Fibroblast of mammary gland (primary cell): Measurements from ENCODE around the gene ANKH.

ENCODE experiments used
- DNase-seq: peaks from one replicate; pipeline ENCODE4 v3.0.0-alpha.2; 2010; ENCODE audit warnings: low read depth
- H3K4me3 ChIP-seq: 2 replicates; pipeline ENCODE4 v1.5.1; 2011; ENCODE audit warnings: low read depth, mild to moderate bottlenecking, low read length, moderate library complexity; ENCODE audit not compliant: control insufficient read depth
- TF ChIP-seq, protein P1 (sequence below): conservative IDR thresholded peaks from 2 replicates; pipeline ENCODE4 v1.5.1; 2011; ENCODE audit warnings: low read depth, low read length, inconsistent platforms; ENCODE audit not compliant: control insufficient read depth, insufficient read depth

The ANKH gene

DNA sequence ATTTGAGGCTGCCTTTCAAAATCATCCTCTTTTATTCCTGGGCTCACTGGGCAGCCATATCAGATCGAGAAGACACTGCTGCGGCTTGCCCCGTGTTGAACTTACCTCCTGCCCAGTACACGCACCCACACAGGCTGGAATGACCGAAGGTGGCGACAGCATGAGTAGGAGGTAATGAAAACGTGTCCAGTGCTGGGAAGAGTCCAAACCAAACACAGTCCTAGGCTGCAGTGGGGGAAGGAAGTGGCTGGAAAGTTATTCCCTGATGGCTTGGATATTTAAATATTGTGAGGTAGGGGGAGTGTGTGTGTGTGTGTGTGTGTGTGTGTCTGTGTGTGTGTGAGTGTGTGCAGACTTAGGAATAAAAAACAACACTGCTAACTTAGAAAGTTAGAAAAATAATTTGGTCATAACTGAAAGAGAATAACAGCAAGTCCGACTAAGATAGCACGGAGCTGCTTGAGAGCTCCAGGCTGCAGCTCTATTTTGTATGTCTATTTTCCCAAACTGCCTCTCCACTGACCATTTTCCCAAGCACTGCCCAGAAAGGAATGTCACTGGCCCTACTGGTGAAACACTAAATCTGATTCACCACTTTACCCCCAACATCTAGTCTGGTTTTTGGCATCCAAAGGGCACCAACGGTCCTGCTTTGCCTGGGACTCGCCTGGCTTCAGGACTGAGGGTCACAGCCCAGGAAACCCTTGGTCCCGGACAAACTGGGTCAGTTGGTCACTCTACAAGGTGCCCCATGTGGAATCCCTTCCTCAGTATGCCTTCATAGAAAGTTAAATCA lies 41.2 kb downstream of the ANKH start:
- H3K4me3 ChIP-seq: no peak overlapping the region
- peak; percentile 71 for DNase-seq
- TF ChIP-seq, protein P1, sequence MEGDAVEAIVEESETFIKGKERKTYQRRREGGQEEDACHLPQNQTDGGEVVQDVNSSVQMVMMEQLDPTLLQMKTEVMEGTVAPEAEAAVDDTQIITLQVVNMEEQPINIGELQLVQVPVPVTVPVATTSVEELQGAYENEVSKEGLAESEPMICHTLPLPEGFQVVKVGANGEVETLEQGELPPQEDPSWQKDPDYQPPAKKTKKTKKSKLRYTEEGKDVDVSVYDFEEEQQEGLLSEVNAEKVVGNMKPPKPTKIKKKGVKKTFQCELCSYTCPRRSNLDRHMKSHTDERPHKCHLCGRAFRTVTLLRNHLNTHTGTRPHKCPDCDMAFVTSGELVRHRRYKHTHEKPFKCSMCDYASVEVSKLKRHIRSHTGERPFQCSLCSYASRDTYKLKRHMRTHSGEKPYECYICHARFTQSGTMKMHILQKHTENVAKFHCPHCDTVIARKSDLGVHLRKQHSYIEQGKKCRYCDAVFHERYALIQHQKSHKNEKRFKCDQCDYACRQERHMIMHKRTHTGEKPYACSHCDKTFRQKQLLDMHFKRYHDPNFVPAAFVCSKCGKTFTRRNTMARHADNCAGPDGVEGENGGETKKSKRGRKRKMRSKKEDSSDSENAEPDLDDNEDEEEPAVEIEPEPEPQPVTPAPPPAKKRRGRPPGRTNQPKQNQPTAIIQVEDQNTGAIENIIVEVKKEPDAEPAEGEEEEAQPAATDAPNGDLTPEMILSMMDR: no peak

DNA sequence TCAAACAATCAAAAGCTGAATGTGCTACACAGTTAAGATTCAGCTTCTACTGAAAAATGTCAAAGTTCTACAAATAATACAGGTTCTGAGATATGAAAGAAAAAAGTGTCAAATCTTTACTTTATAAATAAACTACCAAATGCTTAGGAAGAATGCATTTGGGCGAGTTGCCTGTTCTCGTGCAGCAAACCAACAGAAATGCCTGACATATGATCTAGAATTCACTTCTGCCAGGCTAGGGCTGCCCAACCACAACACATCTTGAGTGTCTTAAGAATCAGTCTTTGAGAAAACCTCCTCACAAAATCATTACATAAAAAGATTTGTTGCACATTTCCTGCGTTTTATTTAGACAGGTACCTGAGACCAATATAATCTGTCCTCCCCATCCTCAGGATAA lies 42.2 kb downstream of the ANKH start:
- TF ChIP-seq, protein P1: no peak
- H3K4me3 ChIP-seq: no peak overlapping the region
- no peak for DNase-seq

DNA sequence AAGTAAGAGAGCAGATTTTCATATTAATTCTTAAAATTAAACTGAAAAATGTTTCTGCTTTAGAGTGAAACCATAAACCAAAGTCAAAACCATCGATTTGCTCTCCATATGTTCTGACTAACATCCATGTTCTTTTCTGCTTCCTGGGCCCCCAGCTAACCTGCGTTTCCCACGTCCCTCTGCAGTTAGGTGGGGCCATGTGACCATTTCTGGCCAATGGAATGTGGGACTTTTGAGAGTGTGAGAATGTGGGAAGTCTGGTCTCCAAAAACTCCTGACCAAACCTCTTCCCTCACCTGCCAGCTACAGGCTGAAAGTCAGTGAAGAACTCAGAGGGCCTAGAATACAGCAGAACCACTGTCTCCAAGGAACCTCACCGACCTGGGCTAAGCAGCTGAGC lies 44.9 kb downstream of the ANKH start:
- TF ChIP-seq, protein P1: no peak
- no peak for DNase-seq
- H3K4me3 ChIP-seq: no peak overlapping the region

DNA sequence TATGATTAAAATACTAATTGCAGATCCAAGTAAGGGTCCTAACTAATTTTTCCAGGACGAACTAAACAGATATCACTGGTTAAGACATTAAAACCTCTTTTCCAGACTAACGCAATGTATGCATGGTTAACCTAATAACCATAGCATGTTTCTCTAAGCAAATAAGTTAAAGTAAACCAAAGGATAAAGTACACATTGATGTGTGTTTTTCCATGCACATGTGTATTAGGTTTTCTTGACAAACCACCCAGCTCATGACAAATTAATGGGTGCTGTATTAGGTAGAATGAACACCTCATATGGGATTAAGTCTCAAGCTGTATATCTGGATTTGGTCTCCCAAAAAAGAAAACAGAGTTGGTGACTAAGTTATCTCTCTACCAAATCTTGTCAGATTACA lies 45.6 kb downstream of the ANKH start:
- DNase-seq: no peak
- TF ChIP-seq, protein P1: no peak
- H3K4me3 ChIP-seq: no peak overlapping the region

DNA sequence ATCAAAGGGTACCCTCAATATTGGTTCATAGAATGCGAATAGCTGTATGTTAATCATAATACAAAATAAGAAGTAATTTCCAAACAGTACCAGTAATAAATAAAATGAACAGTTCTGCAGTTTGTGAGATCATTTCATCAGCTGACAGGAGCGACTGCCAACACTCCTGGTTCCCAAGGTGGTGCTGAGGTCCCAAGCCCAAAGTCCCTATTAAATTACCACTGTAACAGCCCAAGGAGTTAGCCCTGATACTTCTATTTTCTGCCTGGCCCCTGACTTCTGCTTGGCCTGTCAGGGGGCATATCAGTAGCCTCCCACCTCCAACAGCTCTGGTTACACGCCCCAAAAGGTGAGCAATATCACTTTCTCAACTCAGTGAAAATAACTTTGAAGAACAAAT lies 47.1 kb downstream of the ANKH start:
- DNase-seq: no peak
- TF ChIP-seq, protein P1: no peak
- H3K4me3 ChIP-seq: no peak overlapping the region

DNA sequence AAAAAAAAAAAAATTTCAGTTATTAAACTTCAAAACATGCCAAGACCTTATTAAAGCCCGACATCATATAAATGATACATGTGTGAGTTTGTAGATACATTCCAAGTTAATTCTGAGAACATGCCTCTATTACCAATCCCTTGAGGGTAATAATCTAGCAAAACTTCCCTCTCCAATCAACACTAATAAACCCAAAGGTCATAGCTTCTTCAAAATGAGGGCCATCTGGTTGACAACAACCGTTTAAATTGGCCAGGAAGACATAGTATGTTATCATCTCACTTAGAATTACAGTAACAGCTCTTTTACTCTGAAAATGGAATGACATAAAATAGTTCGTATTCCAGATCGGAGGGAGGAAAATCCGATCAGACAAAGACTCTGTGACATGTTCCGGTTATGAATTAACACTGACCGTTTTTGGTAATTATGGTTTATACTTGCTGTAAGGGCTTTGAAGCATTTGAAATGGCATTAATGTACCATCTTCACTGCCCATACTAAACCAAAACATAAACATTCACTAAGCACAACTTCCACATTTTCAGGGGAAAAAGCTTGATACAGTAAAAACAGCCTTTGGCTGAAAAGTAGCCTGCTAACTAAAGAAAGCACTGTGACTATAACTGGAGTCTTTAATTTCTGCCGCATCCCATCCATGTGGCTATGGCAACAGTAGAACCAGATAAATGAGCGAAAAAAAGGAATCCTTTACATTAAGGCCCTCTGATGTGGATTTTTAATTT lies 50.3 kb downstream of the ANKH start:
- DNase-seq: peak; percentile 27
- H3K4me3 ChIP-seq: no peak overlapping the region
- TF ChIP-seq, protein P1: no peak
